ENCODE measurements around the gene PRR19.

- TF ChIP-seq POLR2A (IDR thresholded peaks at IDR 0.05; ENCODE audit: low read depth, low read length) (no peak), TAF1 (IDR thresholded peaks at IDR 0.05; ENCODE audit: borderline replicate concordance, low read depth, low read length) (no peak)
Observed at GRCh38 chr19:42332059-42332458, 30.1 kb downstream of the PRR19 start.

Measured in GM12892 (cell line).